CD4-positive, alpha-beta memory T cell (primary cell): ENCODE results near the gene MAP2K5. TPM values are rescaled to one million over a fixed set of nuclear protein-coding genes. Genes with fewer than 3 reads are reported as not detected.

Experiments used
- CTCF ChIA-PET: fragments of 350-600 bp; sonication (Branson Sonifier 250); formaldehyde crosslinking; loops from one replicate; lab custom pipeline; 2021; ENCODE audit warnings: inconsistent platforms; ENCODE audit not compliant: partially characterized antibody; lab: Charles Lee
- POLR2A ChIA-PET: fragments of 350-600 bp; sonication (Branson Sonifier 250); formaldehyde crosslinking; loops from one replicate; lab custom pipeline; 2021; ENCODE audit not compliant: partially characterized antibody; lab: Charles Lee
- DNase-seq, 5 donors: peaks; one replicate each; pipeline versions ENCODE4 v3.0.0 to v3.0.0-alpha.2; 2020 to 2022; ENCODE audit warnings: mixed read lengths in 1 of 5
- H3K27ac ChIP-seq: one replicate; pipeline ENCODE4 v1.7.0; 2013; ENCODE audit warnings: low read depth, low read length
- H3K27me3 ChIP-seq: 2 replicates; pipeline ENCODE4 v1.7.0; 2013; ENCODE audit warnings: mild to moderate bottlenecking, low read length, moderate library complexity; ENCODE audit not compliant: insufficient read depth
- H3K36me3 ChIP-seq: 2 replicates; pipeline ENCODE4 v1.7.0; 2013; ENCODE audit warnings: mild to moderate bottlenecking, low read length, moderate library complexity; ENCODE audit not compliant: insufficient read depth
- H3K4me1 ChIP-seq: 2 replicates; pipeline ENCODE4 v1.7.0; 2013; ENCODE audit warnings: mild to moderate bottlenecking, low read length, moderate library complexity; ENCODE audit not compliant: insufficient read depth
- H3K4me3 ChIP-seq, 2 donors: one replicate each; pipeline ENCODE4 v1.7.0; 2013; ENCODE audit warnings: low read length in 2 of 2, mild to moderate bottlenecking in 1 of 2
- H3K9me3 ChIP-seq, 2 donors: one replicate each; pipeline ENCODE4 v1.7.0; 2013; ENCODE audit warnings: low read length in 2 of 2, control low read depth in 1 of 2; ENCODE audit not compliant: control insufficient read depth in 1 of 2
- H3K27ac Mint-ChIP-seq, 7 donors: one replicate each; pipeline ENCODE4 v1.8.0; 2020 to 2021; ENCODE audit warnings: mixed read lengths in 7 of 7, mild to moderate bottlenecking in 6 of 7, inconsistent platforms in 3 of 7, moderate library complexity in 3 of 7
- H3K27me3 Mint-ChIP-seq, 2 donors: one replicate each; pipeline ENCODE4 v1.8.0; 2020 to 2021; ENCODE audit warnings: mixed read lengths in 2 of 2
- H3K36me3 Mint-ChIP-seq, 2 donors: one replicate each; pipeline ENCODE4 v1.8.0; 2020 to 2021; ENCODE audit warnings: mixed read lengths in 2 of 2, inconsistent platforms in 1 of 2, mild to moderate bottlenecking in 1 of 2
- H3K4me1 Mint-ChIP-seq, 4 donors: one replicate each; pipeline ENCODE4 v1.8.0; 2020 to 2021; ENCODE audit warnings: mixed read lengths in 4 of 4, mild to moderate bottlenecking in 1 of 4
- H3K4me3 Mint-ChIP-seq, 8 donors: one replicate each; pipeline ENCODE4 v1.8.0; 2020 to 2021; ENCODE audit warnings: mixed read lengths in 8 of 8, mild to moderate bottlenecking in 7 of 8, moderate library complexity in 6 of 8, inconsistent platforms in 3 of 8
- H3K9me3 Mint-ChIP-seq, 8 donors: one replicate each; pipeline ENCODE4 v1.8.0; 2020 to 2021; ENCODE audit warnings: mixed read lengths in 8 of 8, mild to moderate bottlenecking in 5 of 8, inconsistent platforms in 3 of 8, moderate library complexity in 1 of 8
- intact Hi-C: fragments of 100-400 bp; cut with micrococcal nuclease; formaldehyde crosslinking; loops from one replicate; pipeline ENCODE4 v1.15.1; 2023
- polyA plus RNA-seq, 2 donors: library from polyadenylated mRNA; unstranded; fragments of 300-500 nt; fragmentation: Illumina TruSeq; gene quantifications; one replicate each; pipeline ENCODE4 v1.2.3, GENCODE V29; 2021
- total RNA-seq, 2 experiments: library from RNA; stranded (reverse); gene quantifications; one replicate each; pipeline ENCODE4 v1.2.3, GENCODE V29; 2021

The MAP2K5 gene
- total and polyA plus RNA-seq, 4 experiments from 2014 or later = 15.2 to 31.4 (median 24.9) TPM

DNA sequence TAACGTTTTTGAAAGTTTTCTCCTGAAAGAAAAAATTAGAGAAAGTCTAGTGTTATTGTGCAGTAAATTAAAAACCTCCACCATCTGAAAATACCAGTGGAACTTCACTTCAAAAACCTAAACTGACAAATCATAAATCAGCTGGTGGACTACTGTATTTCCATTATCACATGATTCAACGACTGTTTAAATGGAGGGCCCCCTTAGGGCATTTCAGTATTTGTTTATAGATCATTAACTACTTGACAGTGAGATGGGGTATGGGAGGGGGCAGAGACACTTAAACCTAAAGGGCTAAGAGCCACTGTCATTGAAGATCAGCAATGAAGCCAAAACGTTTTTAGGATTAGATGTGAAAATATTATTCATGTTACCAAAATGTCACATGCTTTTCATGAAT, 30.4 kb upstream of the MAP2K5 start:
- Mint-ChIP-seq H3K36me3 (peaks cover 32 to 34% of the 10 kb centered on the region in 2 donors), H3K4me1 (no peaks in the 10 kb centered on the region), H3K27me3 (no peaks in the 10 kb centered on the region), H3K27ac (no peak overlapping the region), H3K4me3 (no peak overlapping the region), H3K9me3 (no peaks in the 10 kb centered on the region)
- H3K36me3 ChIP-seq = no peaks in the 10 kb centered on the region
- POLR2A ChIA-PET = interaction anchor here (1.3 kb wide), 1 partner anchor 10 kb away, joined by 4 read pairs; no protein-coding TSS in a partner anchor
- H3K4me1 ChIP-seq = no peaks in the 10 kb centered on the region
- no peaks in the 10 kb centered on the region for H3K9me3 ChIP-seq
- CTCF ChIA-PET = interaction anchor here (1.0 kb wide), 1 partner anchor 8 kb away, joined by 3 read pairs; the partner anchor contains the start of gene C15orf61
- intact Hi-C loops = no loop called here
- H3K27ac ChIP-seq = no peak overlapping the region
- no peak for DNase-seq
- H3K4me3 ChIP-seq = no peak overlapping the region
- no peaks in the 10 kb centered on the region for H3K27me3 ChIP-seq

DNA sequence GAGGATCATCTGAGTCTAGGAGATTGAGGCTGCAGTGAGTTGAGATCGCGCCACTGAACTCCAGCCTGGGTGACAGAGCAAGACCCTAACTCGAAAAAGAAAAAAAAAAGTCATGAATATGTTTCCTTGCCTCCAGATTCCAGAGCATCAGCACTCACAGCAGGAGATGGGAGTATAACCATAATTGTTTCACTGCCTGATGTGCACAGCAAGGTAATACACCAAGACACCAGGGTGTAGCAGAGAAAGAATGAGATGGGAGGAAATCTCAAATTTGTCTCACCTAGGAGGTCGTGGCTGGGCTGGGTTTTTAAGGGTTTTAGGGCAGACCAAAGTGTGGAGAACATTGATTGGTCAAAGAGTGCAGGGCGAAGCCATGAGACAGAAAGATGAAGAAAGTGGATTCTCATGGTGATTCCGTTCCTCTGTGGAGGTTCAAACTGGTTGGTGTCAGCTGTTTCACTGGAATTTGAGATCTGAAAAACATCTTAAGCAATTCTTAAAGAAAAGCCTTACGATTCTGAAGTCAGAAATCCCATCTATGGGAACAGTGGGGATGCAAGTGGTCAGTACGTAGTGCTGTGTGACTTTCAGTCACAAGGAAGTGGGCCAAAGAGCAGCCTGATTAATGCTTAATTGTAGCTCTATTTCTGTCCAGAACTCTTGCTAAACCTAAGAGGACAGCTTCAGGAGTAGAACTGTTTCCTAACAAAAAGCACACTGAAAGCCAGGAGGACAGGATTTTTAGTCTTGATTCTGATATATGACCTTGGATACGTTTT, 29.4 kb upstream of the MAP2K5 start:
- CTCF ChIA-PET = no interaction called here
- intact Hi-C loops = no loop called here
- no peak overlapping the region for H3K27ac Mint-ChIP-seq
- Histone ChIP-seq H3K9me3 (no peaks in the 10 kb centered on the region), H3K36me3 (no peaks in the 10 kb centered on the region), H3K4me3 (no peak overlapping the region), H3K4me1 (no peaks in the 10 kb centered on the region), H3K27ac (no peak overlapping the region), H3K27me3 (no peaks in the 10 kb centered on the region)
- no peaks in the 10 kb centered on the region for H3K27me3 Mint-ChIP-seq
- H3K4me1 Mint-ChIP-seq = peaks cover 0 to 1% (median 0%) of the 10 kb centered on the region in 4 donors
- H3K4me3 Mint-ChIP-seq = no peak overlapping the region
- POLR2A ChIA-PET = no interaction called here
- DNase-seq = no peak
- H3K9me3 Mint-ChIP-seq = no peaks in the 10 kb centered on the region
- H3K36me3 Mint-ChIP-seq = peaks cover 32 to 34% of the 10 kb centered on the region in 2 donors

GRCh38 chr15:67515090-67515489, 27.4 kb upstream of the MAP2K5 start:
- intact Hi-C loops = no loop called here
- no peak overlapping the region for H3K4me3 Mint-ChIP-seq
- no peak overlapping the region for H3K27ac Mint-ChIP-seq

GRCh38 chr15:67515557-67515956, 26.9 kb upstream of the MAP2K5 start:
- no peak for DNase-seq
- Mint-ChIP-seq H3K27ac (no peak overlapping the region), H3K36me3 (peaks cover 32% of the 10 kb centered on the region in 2 donors), H3K27me3 (no peaks in the 10 kb centered on the region), H3K4me3 (no peak overlapping the region), H3K4me1 (peaks cover under 1 to 5% (median 3%) of the 10 kb centered on the region in 4 donors), H3K9me3 (no peaks in the 10 kb centered on the region)
- Histone ChIP-seq H3K4me3 (no peak overlapping the region), H3K27me3 (no peaks in the 10 kb centered on the region), H3K9me3 (no peaks in the 10 kb centered on the region), H3K36me3 (no peaks in the 10 kb centered on the region), H3K4me1 (peaks cover 8% of the 10 kb centered on the region), H3K27ac (no peak overlapping the region)
- intact Hi-C loops = no loop called here
- CTCF ChIA-PET = interaction anchor here (0.8 kb wide), 1 partner anchor 59 kb away, joined by 3 read pairs; no protein-coding TSS in a partner anchor
- POLR2A ChIA-PET = no interaction called here

More at GRCh38 chr15:67515090-67515489, 27.4 kb upstream of the MAP2K5 start:
- H3K4me1 Mint-ChIP-seq = peaks cover 0 to 1% (median under 1%) of the 10 kb centered on the region in 4 donors
- no peak overlapping the region for H3K4me3 ChIP-seq
- no peaks in the 10 kb centered on the region for H3K27me3 Mint-ChIP-seq
- H3K9me3 Mint-ChIP-seq = no peaks in the 10 kb centered on the region
- ChIA-PET CTCF (no interaction called here), POLR2A (no interaction called here)
- H3K4me1 ChIP-seq = peaks cover 3% of the 10 kb centered on the region
- no peak for DNase-seq
- no peaks in the 10 kb centered on the region for H3K27me3 ChIP-seq
- H3K36me3 ChIP-seq = no peaks in the 10 kb centered on the region
- H3K36me3 Mint-ChIP-seq = peaks cover 32% of the 10 kb centered on the region in 2 donors
- H3K27ac ChIP-seq = no peak overlapping the region
- H3K9me3 ChIP-seq = no peaks in the 10 kb centered on the region

DNA sequence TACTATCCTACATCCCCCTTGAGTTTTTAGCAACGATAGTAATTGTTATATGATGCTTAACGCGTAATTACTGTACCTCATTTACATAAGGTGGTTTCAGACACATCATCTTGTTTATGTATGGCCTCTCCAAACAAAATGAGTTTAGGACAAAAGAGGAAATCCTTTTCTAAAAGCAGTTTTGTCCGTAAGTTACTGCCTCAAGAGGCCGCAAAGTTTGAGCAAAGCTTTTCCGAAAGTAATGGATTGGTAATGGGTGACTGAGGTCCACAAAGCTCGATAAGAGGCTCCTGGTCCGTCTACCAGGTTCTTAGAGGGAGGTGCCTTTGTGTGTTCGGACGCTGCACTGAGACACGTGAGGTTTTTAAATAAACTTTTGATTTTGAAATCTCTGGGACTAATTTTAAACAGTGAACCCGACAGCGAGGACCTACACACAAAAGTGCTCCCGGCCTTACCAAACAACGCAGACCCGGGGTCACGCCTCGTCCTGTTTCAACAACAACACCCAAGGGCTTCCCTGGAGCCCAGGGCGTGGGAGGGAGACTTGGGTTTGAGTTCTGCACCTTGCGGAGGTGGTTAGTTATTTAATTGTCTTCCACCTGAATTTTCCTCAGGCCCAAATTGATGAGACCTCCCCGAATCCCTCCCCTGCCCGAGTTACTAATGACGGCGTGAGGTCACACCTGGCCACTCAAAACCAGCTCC, 22.0 kb upstream of the MAP2K5 start:
- H3K36me3 ChIP-seq = no peaks in the 10 kb centered on the region
- Mint-ChIP-seq H3K27ac (peak overlapping the region; percentile 93 to 97 (median 96)), H3K4me1 (peaks cover 18 to 37% (median 26%) of the 10 kb centered on the region in 4 donors)

DNA sequence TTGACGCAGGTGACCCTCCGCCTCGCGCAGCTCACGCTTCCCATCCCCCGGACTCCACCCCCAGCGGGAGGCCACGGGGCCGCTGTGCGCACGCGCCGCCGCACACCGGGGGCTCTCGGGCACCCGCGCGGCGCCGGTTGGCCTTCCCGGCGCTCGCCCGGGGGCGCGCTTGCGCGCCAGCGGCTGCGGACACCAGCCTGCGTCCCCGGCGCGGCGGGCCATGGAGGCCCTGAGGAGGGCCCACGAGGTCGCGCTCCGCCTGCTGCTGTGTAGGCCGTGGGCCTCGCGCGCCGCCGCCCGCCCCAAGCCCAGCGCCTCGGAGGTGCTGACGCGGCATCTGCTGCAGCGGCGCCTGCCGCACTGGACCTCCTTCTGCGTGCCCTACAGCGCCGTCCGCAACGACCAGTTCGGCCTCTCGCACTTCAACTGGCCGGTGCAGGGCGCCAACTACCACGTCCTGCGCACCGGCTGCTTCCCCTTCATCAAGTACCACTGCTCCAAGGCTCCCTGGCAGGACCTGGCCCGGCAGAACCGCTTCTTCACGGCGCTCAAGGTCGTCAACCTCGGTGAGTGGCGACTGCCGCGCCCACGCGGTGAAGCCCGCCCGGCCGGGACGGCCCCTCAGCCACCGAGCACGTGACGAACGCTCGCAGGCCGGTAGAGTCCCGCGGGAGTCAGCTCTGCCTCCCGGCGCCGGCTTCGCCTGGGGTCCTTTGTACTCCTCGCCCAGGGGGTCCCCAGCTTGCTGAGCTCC, 21.3 kb upstream of the MAP2K5 start, which contains the start of gene C15orf61:
Gene C15orf61, plus strand, starts transcription at position 103 of the 754 bp plus-strand sequence. Its CDS starts 118 bp downstream, at position 221.
- Histone ChIP-seq H3K4me3 (peak within 1 kb of the TSS; percentile 64 to 93), H3K36me3 (no peaks in the 10 kb centered on the region), H3K9me3 (no peaks in the 10 kb centered on the region), H3K27me3 (no peaks in the 10 kb centered on the region), H3K4me1 (peaks cover 33% of the 10 kb centered on the region), H3K27ac (peak within 1 kb of the TSS; percentile 70)
- peak within 1 kb of the TSS; percentile 90 to 96 (median 93) for H3K4me3 Mint-ChIP-seq
- H3K4me1 Mint-ChIP-seq = peaks cover 18 to 37% (median 26%) of the 10 kb centered on the region in 4 donors
- peak; percentile 86 to 89 (median 87) for DNase-seq
- peaks cover 1 to 6% of the 10 kb centered on the region in 2 donors for H3K36me3 Mint-ChIP-seq
- H3K9me3 Mint-ChIP-seq = no peaks in the 10 kb centered on the region
- intact Hi-C loops = loop anchor here (1.0 to 2.0 kb wide), 3 partner anchors 20 to 534 kb away; partner anchors contain the start of genes PIAS1 and RNU6-1
- ChIA-PET POLR2A (interaction anchor here (0.6 to 3.2 kb wide), 14 partner anchors 9 to 320 kb away, joined by 3 to 94 read pairs (median 4); partner anchors contain the start of genes MAP2K5 and RNU6-1), CTCF (interaction anchor here (1.2 to 1.5 kb wide), 3 partner anchors 9 to 315 kb away, joined by 3 to 4 read pairs (median 3); no protein-coding TSS in a partner anchor)
- peak within 1 kb of the TSS; percentile 93 to 97 (median 97) for H3K27ac Mint-ChIP-seq
- no peaks in the 10 kb centered on the region for H3K27me3 Mint-ChIP-seq

More for the DNA sequence above, 22.0 kb upstream of the MAP2K5 start:
- H3K9me3 ChIP-seq = no peaks in the 10 kb centered on the region
- CTCF ChIA-PET = interaction anchor here (1.2 to 1.5 kb wide), 2 partner anchors 9 to 313 kb away, joined by 3 to 4 read pairs; no protein-coding TSS in a partner anchor
- H3K27ac ChIP-seq = peak overlapping the region; percentile 70
- intact Hi-C loops = loop anchor here (1.0 to 2.0 kb wide), 3 partner anchors 21 to 534 kb away; partner anchors contain the start of genes PIAS1 and RNU6-1
- H3K36me3 Mint-ChIP-seq = no peaks in the 10 kb centered on the region
- H3K4me3 Mint-ChIP-seq = peak overlapping the region; percentile 90 to 93 (median 93)
- DNase-seq = no peak
- H3K4me3 ChIP-seq = peak overlapping the region; percentile 55 to 90
- no peaks in the 10 kb centered on the region for H3K9me3 Mint-ChIP-seq
- H3K4me1 ChIP-seq = peaks cover 33% of the 10 kb centered on the region
- H3K27me3 ChIP-seq = no peaks in the 10 kb centered on the region
- POLR2A ChIA-PET = interaction anchor here (0.6 to 3.2 kb wide), 9 partner anchors 11 to 320 kb away, joined by 3 to 94 read pairs (median 3); partner anchors contain the start of genes MAP2K5 and RNU6-1
- H3K27me3 Mint-ChIP-seq = no peaks in the 10 kb centered on the region
